NCI-H510A (cell line): ENCODE results near the gene C5orf47.

Source experiments
- DNase-seq: peaks from one replicate; lab custom pipeline; 2025; lab: John Stamatoyannopoulos, UW

C5orf47 gene

GRCh38 chr5:173970878-173971650, 17.9 kb upstream of the C5orf47 start:
- no peak for DNase-seq

GRCh38 chr5:173971681-173972345, 17.2 kb upstream of the C5orf47 start:
- no peak for DNase-seq

DNA sequence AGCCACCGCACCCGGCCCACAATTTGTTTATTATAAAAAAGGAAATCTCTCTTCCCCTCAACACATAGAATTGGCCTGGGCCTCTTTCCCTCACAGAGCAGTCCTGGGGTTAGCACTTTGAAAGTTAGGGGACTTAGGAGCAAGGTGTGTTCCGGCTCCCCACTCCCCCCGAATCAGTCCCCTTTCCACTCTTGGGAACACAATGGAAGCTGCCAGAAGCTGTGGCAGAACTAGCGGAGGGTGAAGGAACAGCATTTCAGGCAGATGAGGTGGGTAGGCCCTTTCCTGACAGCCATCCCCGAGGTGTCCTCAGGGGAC, 16.4 kb upstream of the C5orf47 start:
- no peak for DNase-seq

DNA sequence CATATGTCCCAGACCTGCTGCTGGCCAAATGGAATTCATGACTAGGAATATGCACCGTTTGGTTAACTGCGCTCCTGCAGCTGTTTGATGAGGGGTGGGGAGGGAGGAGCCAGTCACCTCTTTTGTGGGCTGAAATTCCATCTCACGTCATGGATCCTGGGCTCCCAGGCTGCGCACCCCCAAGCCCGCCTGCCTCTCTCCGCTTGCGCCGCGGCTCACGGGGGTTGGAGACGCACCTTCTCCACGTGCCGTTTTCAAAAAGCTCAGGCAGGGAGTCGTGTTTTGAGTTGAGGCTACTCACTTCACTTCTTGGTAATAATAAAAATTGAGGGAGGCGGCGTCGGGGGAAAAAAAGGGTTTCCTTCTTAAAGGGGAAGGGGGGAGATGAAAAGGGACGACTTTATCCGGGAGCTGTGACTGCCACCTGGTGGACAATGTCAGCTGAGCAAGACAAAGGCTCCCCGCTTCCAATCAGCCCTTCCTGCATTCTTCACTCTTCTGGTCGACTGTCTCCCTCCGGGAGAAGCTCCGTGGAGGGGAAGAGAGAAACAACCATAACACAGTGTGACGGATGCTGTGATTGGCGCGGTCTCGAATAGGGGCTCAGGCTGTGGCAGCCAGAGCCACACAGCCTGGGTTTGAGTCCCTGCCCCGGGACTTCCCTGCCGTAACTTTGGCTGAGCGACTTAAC, 15.9 kb upstream of the C5orf47 start:
- DNase-seq: peak; percentile 53

- peak; percentile 28 for DNase-seq
Measured at GRCh38 chr5:173973616-173973969, 15.4 kb upstream of the C5orf47 start.

- no peak for DNase-seq
Measured at GRCh38 chr5:173974688-173975239, 14.2 kb upstream of the C5orf47 start.

DNA sequence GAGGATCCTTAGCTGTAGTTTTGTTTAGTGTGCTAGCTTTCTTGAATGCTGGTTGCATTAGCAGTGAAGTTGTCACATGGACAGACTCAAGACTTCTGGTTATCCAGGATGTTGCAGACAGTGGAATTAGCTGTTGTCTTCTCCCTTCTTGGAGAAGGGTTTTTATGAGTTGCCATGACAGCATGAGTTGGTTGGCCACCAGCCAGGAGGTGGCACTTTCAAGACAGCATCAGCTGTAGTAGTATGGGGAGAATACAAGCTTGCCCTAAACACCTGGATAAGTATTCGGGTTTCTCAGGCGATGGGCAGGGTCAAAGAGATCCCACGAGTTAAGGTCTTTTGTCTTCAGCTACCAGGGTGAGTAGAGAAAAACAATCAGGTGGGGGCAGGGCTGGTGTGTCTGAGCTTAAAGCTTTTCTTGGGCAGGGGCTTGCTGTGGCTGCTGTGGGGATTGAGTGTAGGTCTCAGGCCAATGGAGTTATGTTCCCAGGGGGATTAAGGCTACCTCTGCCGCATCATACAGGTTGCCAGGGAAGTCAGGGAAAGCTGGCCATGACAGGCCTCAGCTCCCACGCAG, 7.7 kb upstream of the C5orf47 start:
- no peak for DNase-seq

- DNase-seq: no peak
Measured at GRCh38 chr5:173984218-173984617, 4.8 kb upstream of the C5orf47 start.

GRCh38 chr5:173989432-173990082, 587 bp downstream of the C5orf47 start:
- no peak for DNase-seq

DNA sequence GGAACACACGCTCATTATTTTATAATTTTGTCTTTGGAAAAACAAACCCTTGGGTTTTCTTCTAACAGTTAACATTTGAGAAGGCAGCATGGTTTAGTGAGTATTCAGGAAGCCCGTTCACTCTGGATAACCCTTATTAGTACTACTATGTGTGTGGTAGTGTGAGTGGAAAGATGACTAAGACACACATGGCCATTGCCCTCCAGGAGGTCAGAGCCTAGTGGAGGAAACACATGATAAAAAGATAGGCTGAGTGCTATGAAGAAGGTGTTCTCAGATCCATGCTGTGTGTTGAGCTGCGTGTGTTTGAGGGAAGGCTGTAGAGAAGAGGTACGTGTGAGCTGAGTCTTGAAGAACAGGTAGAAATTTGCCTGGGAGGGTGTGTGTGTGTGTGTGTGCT, 8.4 kb downstream of the C5orf47 start:
- no peak for DNase-seq

DNA sequence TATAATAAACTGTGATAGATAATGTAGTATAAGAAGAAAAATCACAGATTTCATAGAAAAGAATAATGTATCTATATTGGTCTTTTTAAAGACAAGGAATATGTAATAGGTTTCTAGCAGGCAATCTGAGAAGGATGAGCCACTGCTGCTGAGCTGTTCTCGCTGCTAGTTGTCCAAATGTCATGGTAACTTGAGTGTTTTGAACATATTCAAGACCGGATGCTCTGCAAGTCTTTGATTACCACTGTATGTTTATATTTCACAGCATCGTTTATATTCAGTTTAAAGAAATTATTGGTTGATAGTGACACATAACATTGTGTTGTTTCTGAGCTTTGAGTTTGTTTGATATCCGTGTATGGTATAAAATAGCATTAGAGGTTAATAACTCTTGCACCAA, 9.6 kb downstream of the C5orf47 start:
- no peak for DNase-seq

DNA sequence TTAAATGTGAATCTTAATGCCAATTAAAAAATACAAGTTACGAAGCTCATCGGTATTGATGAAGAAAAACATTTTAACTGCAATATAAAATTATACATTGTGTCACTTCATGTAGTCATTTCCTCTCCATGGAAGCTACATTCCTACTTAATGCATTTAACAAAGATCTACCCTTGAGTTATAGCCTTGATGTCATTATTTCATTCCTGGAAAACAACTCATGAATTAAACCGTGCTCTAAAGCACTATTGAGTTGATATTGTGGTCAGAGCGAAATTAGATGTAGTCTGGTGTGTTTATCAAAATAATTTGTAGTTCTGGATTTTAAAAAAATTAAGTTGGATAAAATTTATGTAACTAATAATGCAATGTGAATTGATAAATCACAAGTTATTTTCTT, 11.1 kb downstream of the C5orf47 start:
- no peak for DNase-seq

- DNase-seq: no peak
Measured at GRCh38 chr5:174003795-174004194, 14.8 kb downstream of the C5orf47 start.

DNA sequence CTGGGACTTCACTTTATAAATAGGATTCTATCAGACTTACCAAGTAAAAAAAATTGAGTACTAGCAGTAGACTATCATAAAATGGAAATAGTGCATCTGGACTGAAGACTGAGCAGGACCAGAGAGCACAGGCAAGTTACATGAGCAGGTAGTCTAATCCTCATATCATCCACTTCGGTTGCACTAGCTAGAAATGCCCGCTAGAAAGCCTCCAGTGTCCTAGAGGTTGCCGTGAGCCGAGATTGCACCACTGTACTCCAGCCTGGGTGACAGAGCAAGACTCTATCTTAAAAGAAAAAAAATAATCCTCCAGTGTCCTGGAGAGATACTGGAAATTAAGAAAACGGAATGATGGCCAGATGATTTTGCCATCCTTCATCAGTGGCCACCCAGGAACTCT, 20.0 kb downstream of the C5orf47 start:
- DNase-seq: no peak

DNA sequence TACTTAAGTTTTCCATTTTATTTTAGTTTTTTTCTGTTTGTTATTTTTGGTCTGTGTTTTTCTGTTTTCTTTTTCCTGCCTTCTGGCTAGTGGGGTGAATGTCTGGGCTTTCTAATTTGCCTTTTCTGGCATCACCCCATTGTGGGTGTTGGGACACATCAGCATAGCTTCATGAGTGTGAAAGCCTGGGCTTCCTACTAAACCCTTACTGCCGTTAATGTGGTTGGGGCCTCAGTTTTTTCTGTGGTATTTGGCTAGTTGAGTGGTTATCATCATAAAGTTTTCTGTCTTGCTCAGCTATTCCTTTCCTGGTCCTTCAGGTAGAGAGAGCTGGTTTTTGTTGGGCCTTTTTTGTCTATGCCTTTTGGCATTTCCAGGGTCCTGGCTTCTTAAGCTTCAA, 21.4 kb downstream of the C5orf47 start:
- no peak for DNase-seq

GRCh38 chr5:174011441-174011840, 22.5 kb downstream of the C5orf47 start:
- no peak for DNase-seq

DNA sequence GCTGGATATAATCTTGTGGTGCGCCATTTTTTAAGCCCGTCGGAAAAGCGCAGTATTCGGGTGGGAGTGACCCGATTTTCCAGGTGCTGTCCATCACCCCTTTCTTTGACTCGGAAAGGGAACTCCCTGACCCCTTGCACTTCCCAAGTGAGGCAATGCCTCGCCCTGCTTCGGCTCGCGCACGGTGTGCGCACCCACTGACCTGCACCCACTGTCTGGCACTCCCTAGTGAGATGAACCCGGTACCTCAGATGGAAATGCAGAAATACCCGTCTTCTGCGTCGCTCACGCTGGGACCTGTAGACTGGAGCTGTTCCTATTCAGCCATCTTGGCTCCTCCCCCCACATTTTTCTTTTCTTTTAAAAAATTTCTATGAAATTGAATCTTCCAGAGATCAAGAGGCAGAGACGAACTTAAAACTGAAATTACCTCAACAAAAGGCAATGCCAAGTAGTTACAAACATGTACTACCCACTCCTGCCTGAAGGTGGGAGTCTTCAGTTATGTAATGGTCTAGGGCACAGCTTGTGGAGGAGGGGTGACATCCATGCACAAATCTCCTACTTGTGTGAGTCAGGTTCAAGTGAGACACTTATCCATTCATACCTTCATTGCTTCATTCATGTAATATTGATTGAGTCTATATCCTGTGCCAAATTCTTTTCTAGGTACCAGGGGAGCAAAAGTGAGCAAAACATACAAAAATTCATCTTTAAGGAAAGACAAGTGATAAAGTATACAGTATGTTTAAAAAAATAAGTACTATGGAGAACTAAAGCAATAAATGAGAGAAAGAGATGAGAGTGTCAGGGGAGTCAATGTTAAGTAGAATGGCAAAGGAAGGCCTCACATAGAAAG, 31.3 kb downstream of the C5orf47 start:
- DNase-seq: peak; percentile 22

GRCh38 chr5:174020928-174021304, 31.9 kb downstream of the C5orf47 start:
- DNase-seq: no peak

- DNase-seq: no peak
Measured at GRCh38 chr5:174022384-174023095, 33.6 kb downstream of the C5orf47 start.

GRCh38 chr5:174030286-174030685, 41.3 kb downstream of the C5orf47 start:
- DNase-seq: no peak
